T47D (cell line): ENCODE measurements around the gene CABP2.
"Not testable (repeated sequence)": the region's sequence is repeated elsewhere in the genome, so short reads cannot be mapped to it uniquely, and the experiment has no call there.

Experiments
- DNase-seq, 2 experiments: peaks; one replicate each; pipeline versions ENCODE4 v3.0.0 to v3.0.0-alpha.2; 2011 to 2012; ENCODE audit warnings: low read depth in 1 of 2, low spot score in 1 of 2
- JUND ChIP-seq: IDR thresholded peaks from 2 replicates; pipeline ENCODE4 v1.6.1; 2012; ENCODE audit warnings: low read depth
- in situ Hi-C: cut with HindIII; loops from 2 replicates; pipeline ENCODE4 v1.10.0; 2016; ENCODE audit warnings: low sequenced_read_pairs, low pct_unique_long_range_greater_than_20kb

Gene CABP2

GRCh38 chr11:67522844-67523555 lies at the start of gene CABP2:
Gene CABP2 (minus strand): TSS chr11:67523446. CDS start chr11:67523326, 120 bp downstream.
- TF ChIP-seq JUND, result no peak
- DNase-seq, result no peak
- in situ Hi-C loops, result no loop called here

- no peak for TF ChIP-seq JUND
- in situ Hi-C loops, result no loop called here
- DNase-seq, result peak; percentile 45 to 88
These were observed 49.6 kb upstream of the CABP2 start for GRCh38 chr11:67572747-67573419.

- no peak for DNase-seq
- in situ Hi-C loops, result no loop called here
- no peak for TF ChIP-seq JUND
These were observed 49.1 kb upstream of the CABP2 start for GRCh38 chr11:67572305-67572704.

- in situ Hi-C loops, result no loop called here
- no peak for DNase-seq
- TF ChIP-seq JUND, result no peak
These were observed 48.2 kb upstream of the CABP2 start for GRCh38 chr11:67571443-67571842.

- in situ Hi-C loops, result no loop called here
- TF ChIP-seq JUND, result no peak
These were observed 41.0 kb upstream of the CABP2 start for GRCh38 chr11:67564230-67564629.

GRCh38 chr11:67563705-67564114 lies 40.5 kb upstream of the CABP2 start:
- in situ Hi-C loops, DNase-seq: not testable (repeated sequence)

More at GRCh38 chr11:67564230-67564629, 41.0 kb upstream of the CABP2 start:
- no peak for DNase-seq

- in situ Hi-C loops, result no loop called here
- no peak for DNase-seq
- no peak for TF ChIP-seq JUND
These were observed 39.9 kb upstream of the CABP2 start for GRCh38 chr11:67562963-67563704.

- no peak for DNase-seq
- no peak for TF ChIP-seq JUND
- in situ Hi-C loops, result no loop called here
These were observed 38.8 kb upstream of the CABP2 start for GRCh38 chr11:67561971-67562619.

GRCh38 chr11:67558084-67558772 lies 35.0 kb upstream of the CABP2 start:
- DNase-seq, result no peak
- in situ Hi-C loops, result no loop called here
- TF ChIP-seq JUND, result no peak

- in situ Hi-C loops, result no loop called here
- no peak for TF ChIP-seq JUND
- DNase-seq, result no peak
These were observed 33.0 kb upstream of the CABP2 start for GRCh38 chr11:67556244-67556643.

- DNase-seq, in situ Hi-C loops: not testable (repeated sequence)
These were observed 28.5 kb upstream of the CABP2 start for GRCh38 chr11:67551697-67552096.

GRCh38 chr11:67551127-67551526 lies 27.9 kb upstream of the CABP2 start:
- no peak for TF ChIP-seq JUND
- in situ Hi-C loops, result no loop called here
- no peak for DNase-seq
